Caco-2 (cell line): Measurements from ENCODE around the gene HIVEP2. TPM values are rescaled to one million over a fixed set of nuclear protein-coding genes. Genes with fewer than 3 reads are reported as not detected.

ENCODE experiments used
- BruUV-seq: library from RNA; stranded (reverse); fragments of 400-500 nt; replicated peaks from 2 replicates; lab custom pipeline; 2021; lab: Mats Ljungman, UMichigan
- CTCF ChIA-PET: fragments of 300-600 bp; sonication (Branson Sonifier 250); formaldehyde crosslinking; loops from one replicate; lab custom pipeline; 2022; ENCODE audit warnings: antibody characterized with exemption; lab: Charles Lee
- POLR2A ChIA-PET: fragments of 300-600 bp; sonication (Branson Sonifier 250); formaldehyde crosslinking; loops from one replicate; lab custom pipeline; 2022; ENCODE audit warnings: antibody characterized with exemption; lab: Charles Lee
- DNase-seq, 2 experiments: peaks; one replicate each; pipeline versions ENCODE4 v3.0.0 to v3.0.0-alpha.2; 2020 to 2022
- H3K27me3 ChIP-seq: replicated peaks from 2 replicates; pipeline ENCODE4 v1.6.0; 2011; ENCODE audit warnings: low read length; ENCODE audit not compliant: control insufficient read depth, insufficient read depth
- H3K36me3 ChIP-seq: 2 replicates; pipeline ENCODE4 v1.5.1; 2011; ENCODE audit warnings: low read length; ENCODE audit not compliant: control insufficient read depth, insufficient read depth
- H3K4me1 ChIP-seq: fragments of 250-450 bp; sonication (Bioruptor Pico); 2 replicates; pipeline ENCODE4 v1.5.1; 2020; ENCODE audit warnings: mild to moderate bottlenecking
- H3K4me3 ChIP-seq: 2 replicates; pipeline ENCODE4 v1.5.1; 2011; ENCODE audit warnings: low read depth, mild to moderate bottlenecking, control low read depth, low read length
- H3K9me3 ChIP-seq: fragments of 250-450 bp; sonication (Bioruptor Pico); 2 replicates; pipeline ENCODE4 v1.5.1; 2020; ENCODE audit warnings: mild to moderate bottlenecking, moderate library complexity
- H3K27ac Mint-ChIP-seq: one replicate; pipeline ENCODE4 v1.8.0; 2022; ENCODE audit warnings: mixed read lengths; ENCODE audit not compliant: unreplicated experiment
- H3K27me3 Mint-ChIP-seq: one replicate; pipeline ENCODE4 v1.8.0; 2022; ENCODE audit warnings: mixed read lengths; ENCODE audit not compliant: insufficient read depth, unreplicated experiment
- H3K36me3 Mint-ChIP-seq: one replicate; pipeline ENCODE4 v1.8.0; 2022; ENCODE audit warnings: mild to moderate bottlenecking, mixed read lengths; ENCODE audit not compliant: insufficient read depth, unreplicated experiment
- H3K4me1 Mint-ChIP-seq: one replicate; pipeline ENCODE4 v1.8.0; 2022; ENCODE audit warnings: low read depth, mixed read lengths; ENCODE audit not compliant: unreplicated experiment
- H3K4me3 Mint-ChIP-seq: one replicate; pipeline ENCODE4 v1.8.0; 2022; ENCODE audit warnings: mild to moderate bottlenecking, moderate library complexity, mixed read lengths; ENCODE audit not compliant: unreplicated experiment
- H3K9me3 Mint-ChIP-seq: one replicate; pipeline ENCODE4 v1.8.0; 2022; ENCODE audit warnings: mixed read lengths; ENCODE audit not compliant: unreplicated experiment
- CTCF ChIP-seq, 2 experiments: fragments of 200-600 bp in 1 of 2; IDR thresholded peaks; 1 replicate in 1 of 2; 2 replicates in 1 of 2; pipeline versions ENCODE4 v1.5.1 to v1.8.0; 2011 to 2022; ENCODE audit warnings: antibody characterized with exemption in 1 of 2, control low read depth in 1 of 2, inconsistent platforms in 1 of 2, low read depth in 1 of 2, low read length in 1 of 2, mild to moderate bottlenecking in 1 of 2, moderate library complexity in 1 of 2; ENCODE audit not compliant: insufficient read depth in 1 of 2, severe bottlenecking in 1 of 2, unreplicated experiment in 1 of 2
- intact Hi-C: fragments of 100-400 bp; cut with micrococcal nuclease; formaldehyde crosslinking; loops from one replicate; pipeline ENCODE4 v1.10.0; 2022; ENCODE audit not compliant: unreplicated experiment
- total RNA-seq: library from RNA; stranded (reverse); gene quantifications from 2 replicates; pipeline ENCODE4 v1.2.3, GENCODE V29; 2022

The HIVEP2 gene
- total RNA-seq, 1 experiment from 2014 or later = 1.0 TPM

DNA sequence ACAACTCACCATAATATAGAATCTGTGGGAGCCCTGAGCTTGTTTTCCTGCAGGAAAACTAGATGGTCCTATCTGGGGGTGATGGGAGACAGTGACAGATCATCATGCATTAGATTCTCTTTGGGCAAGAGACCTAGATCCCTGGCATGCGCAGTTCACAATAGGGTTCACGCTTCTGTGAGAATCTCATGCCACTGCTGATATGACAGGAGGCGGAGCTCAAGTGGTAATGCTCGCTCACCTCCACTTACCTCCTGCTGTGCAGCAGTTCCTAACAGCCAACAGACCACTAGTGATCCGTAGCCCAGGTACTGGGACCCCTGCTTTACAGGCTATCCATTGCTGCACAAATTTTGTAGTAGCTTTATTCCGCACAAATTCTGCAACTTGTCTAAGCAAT lies 84.5 kb downstream of the HIVEP2 start:
- H3K36me3 ChIP-seq = no peaks in the 10 kb centered on the region
- CTCF ChIA-PET = no interaction called here
- H3K9me3 Mint-ChIP-seq = no peaks in the 10 kb centered on the region
- no peaks in the 10 kb centered on the region for H3K9me3 ChIP-seq
- H3K27me3 ChIP-seq = no peaks in the 10 kb centered on the region
- no peak overlapping the region for H3K27ac Mint-ChIP-seq
- no peaks in the 10 kb centered on the region for H3K4me1 Mint-ChIP-seq
- H3K27me3 Mint-ChIP-seq = peaks cover 4% of the 10 kb centered on the region
- H3K4me1 ChIP-seq = no peaks in the 10 kb centered on the region
- no TSS peak for BruUV-seq
- H3K4me3 ChIP-seq = no peak overlapping the region
- H3K4me3 Mint-ChIP-seq = no peak overlapping the region
- intact Hi-C loops = no loop called here
- POLR2A ChIA-PET = no interaction called here
- H3K36me3 Mint-ChIP-seq = no peaks in the 10 kb centered on the region
- TF ChIP-seq CTCF (IDR thresholded peaks at IDR 0.05; ENCODE audit: insufficient read depth in 1 of 2, low read depth in 1 of 2, low read length in 1 of 2, severe bottlenecking in 1 of 2, unreplicated experiment in 1 of 2) = no peak
- no peak for DNase-seq

- intact Hi-C loops = no loop called here
- no peaks in the 10 kb centered on the region for H3K27me3 ChIP-seq
- Mint-ChIP-seq H3K9me3 (no peaks in the 10 kb centered on the region), H3K27ac (no peak overlapping the region), H3K4me3 (no peak overlapping the region), H3K27me3 (peaks cover 5% of the 10 kb centered on the region), H3K36me3 (no peaks in the 10 kb centered on the region), H3K4me1 (no peaks in the 10 kb centered on the region)
- BruUV-seq = no TSS peak
- TF ChIP-seq CTCF (IDR thresholded peaks at IDR 0.05; ENCODE audit: insufficient read depth in 1 of 2, low read depth in 1 of 2, low read length in 1 of 2, severe bottlenecking in 1 of 2, unreplicated experiment in 1 of 2) = no peak
- CTCF ChIA-PET = no interaction called here
- DNase-seq = no peak
- H3K9me3 ChIP-seq = no peaks in the 10 kb centered on the region
- POLR2A ChIA-PET = no interaction called here
- H3K4me1 ChIP-seq = no peaks in the 10 kb centered on the region
- no peaks in the 10 kb centered on the region for H3K36me3 ChIP-seq
- no peak overlapping the region for H3K4me3 ChIP-seq
Observed at GRCh38 chr6:142857796-142858555, 87.0 kb downstream of the HIVEP2 start.

DNA sequence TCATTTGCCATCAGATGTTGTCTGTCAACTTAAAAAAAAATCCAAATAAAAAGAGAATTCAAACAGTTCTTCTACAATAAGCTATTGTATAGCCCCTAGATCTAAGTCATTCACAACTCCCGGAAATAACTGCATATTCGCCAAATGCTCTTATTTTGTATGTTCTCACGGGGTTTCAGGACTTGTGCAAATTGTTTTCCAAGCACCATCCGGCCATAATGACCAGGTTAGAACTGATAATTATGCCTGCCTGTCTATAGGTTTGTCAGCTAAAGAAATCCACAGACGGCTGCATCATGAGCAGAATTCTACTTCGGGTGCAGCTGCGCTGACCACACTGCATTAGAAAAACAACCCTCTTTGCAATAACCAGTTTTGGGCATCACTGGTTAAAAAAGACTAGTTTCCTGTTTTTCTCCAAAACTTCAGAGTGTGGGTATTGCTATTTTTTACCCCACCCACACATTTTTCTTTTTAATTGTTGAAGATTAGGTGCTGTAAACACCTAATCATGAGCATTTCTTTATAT lies 87.7 kb downstream of the HIVEP2 start:
- no peak overlapping the region for H3K4me3 Mint-ChIP-seq
- no peak for DNase-seq
- no peaks in the 10 kb centered on the region for H3K4me1 ChIP-seq
- H3K9me3 Mint-ChIP-seq = no peaks in the 10 kb centered on the region
- H3K36me3 Mint-ChIP-seq = no peaks in the 10 kb centered on the region
- peaks cover 5% of the 10 kb centered on the region for H3K27me3 Mint-ChIP-seq
- POLR2A ChIA-PET = no interaction called here
- no peak for TF ChIP-seq CTCF (IDR thresholded peaks at IDR 0.05; ENCODE audit: insufficient read depth in 1 of 2, low read depth in 1 of 2, low read length in 1 of 2, severe bottlenecking in 1 of 2, unreplicated experiment in 1 of 2)
- H3K27ac Mint-ChIP-seq = no peak overlapping the region
- no peaks in the 10 kb centered on the region for H3K9me3 ChIP-seq
- intact Hi-C loops = no loop called here
- no TSS peak for BruUV-seq
- no peak overlapping the region for H3K4me3 ChIP-seq
- no peaks in the 10 kb centered on the region for H3K27me3 ChIP-seq
- H3K4me1 Mint-ChIP-seq = no peaks in the 10 kb centered on the region
- H3K36me3 ChIP-seq = no peaks in the 10 kb centered on the region
- CTCF ChIA-PET = no interaction called here
